Activated CD4-positive, alpha-beta T cell treated with anti-CD3 and anti-CD28 coated beads for 48 hours (primary cell): ENCODE measurements around the gene ZNF618.

Experiments
- DNase-seq: peaks from one replicate; pipeline ENCODE4 v3.0.0-alpha.2; 2020

Gene ZNF618

GRCh38 chr9:113935677-113936380 is 59.7 kb downstream of the ZNF618 start:
- DNase-seq = no peak

GRCh38 chr9:113940077-113940476 is 64.0 kb downstream of the ZNF618 start:
- DNase-seq = no peak

GRCh38 chr9:113941056-113941455 is 64.9 kb downstream of the ZNF618 start:
- DNase-seq = no peak

GRCh38 chr9:113941526-113941925 is 65.4 kb downstream of the ZNF618 start:
- no peak for DNase-seq

- DNase-seq = no peak
Measured at GRCh38 chr9:113943112-113944009, 67.3 kb downstream of the ZNF618 start.

GRCh38 chr9:113945784-113946183 is 69.7 kb downstream of the ZNF618 start:
- DNase-seq = no peak

- no peak for DNase-seq
Measured at GRCh38 chr9:113946496-113947115, 70.5 kb downstream of the ZNF618 start.

- no peak for DNase-seq
Measured at GRCh38 chr9:113947941-113948340, 71.8 kb downstream of the ZNF618 start.

- no peak for DNase-seq
Measured at GRCh38 chr9:113948891-113949570, 72.9 kb downstream of the ZNF618 start.

GRCh38 chr9:113949571-113950078 is 73.5 kb downstream of the ZNF618 start:
- no peak for DNase-seq

- no peak for DNase-seq
Measured at GRCh38 chr9:113950195-113951031, 74.3 kb downstream of the ZNF618 start.

- DNase-seq = no peak
Measured at GRCh38 chr9:113951032-113951372, 74.9 kb downstream of the ZNF618 start.

- DNase-seq = no peak
Measured at GRCh38 chr9:113952676-113953075, 76.6 kb downstream of the ZNF618 start.

GRCh38 chr9:113953531-113953930 is 77.4 kb downstream of the ZNF618 start:
- DNase-seq = no peak

GRCh38 chr9:113954591-113954990 is 78.5 kb downstream of the ZNF618 start:
- no peak for DNase-seq

GRCh38 chr9:113955076-113955752 is 79.1 kb downstream of the ZNF618 start:
- DNase-seq = no peak

- DNase-seq = no peak
Measured at GRCh38 chr9:113956901-113957300, 80.8 kb downstream of the ZNF618 start.

GRCh38 chr9:113957351-113957750 is 81.2 kb downstream of the ZNF618 start:
- no peak for DNase-seq

- DNase-seq = no peak
Measured at GRCh38 chr9:113957821-113958341, 81.8 kb downstream of the ZNF618 start.

- no peak for DNase-seq
Measured at GRCh38 chr9:113958556-113958955, 82.4 kb downstream of the ZNF618 start.

GRCh38 chr9:113960768-113961167 is 84.7 kb downstream of the ZNF618 start:
- DNase-seq = no peak
